A204.1 (cell line): ENCODE measurements around the gene SDF2.
"Not testable (repeated sequence)": the region's sequence is repeated elsewhere in the genome, so short reads cannot be mapped to it uniquely, and the experiment has no call there.

Source experiments
- FAIRE-seq: peaks from 2 replicates; lab custom pipeline; 2012; peaks lifted over from hg19 to GRCh38; lab: Jason Lieb, UNC

Gene SDF2

GRCh38 chr17:28684963-28685362 is 23.3 kb upstream of the SDF2 start:
- no peak for FAIRE-seq

GRCh38 chr17:28682655-28683054 is 20.9 kb upstream of the SDF2 start:
- FAIRE-seq = no peak

- no peak for FAIRE-seq
Observed at GRCh38 chr17:28675980-28676379, 14.3 kb upstream of the SDF2 start.

GRCh38 chr17:28675490-28675889 is 13.8 kb upstream of the SDF2 start:
- FAIRE-seq = no peak

GRCh38 chr17:28669918-28670317 is 8.2 kb upstream of the SDF2 start:
- no peak for FAIRE-seq

GRCh38 chr17:28667870-28668269 is 6.2 kb upstream of the SDF2 start:
- no peak for FAIRE-seq

GRCh38 chr17:28665994-28666393 is 4.3 kb upstream of the SDF2 start:
- FAIRE-seq = no peak

GRCh38 chr17:28663723-28664122 is 2.0 kb upstream of the SDF2 start:
- FAIRE-seq = no peak

GRCh38 chr17:28662527-28662829 is 772 bp upstream of the SDF2 start:
- FAIRE-seq = no peak

- not testable (repeated sequence) for FAIRE-seq
Observed at GRCh38 chr17:28659497-28659881, 2.2 kb downstream of the SDF2 start.

- FAIRE-seq = not testable (repeated sequence)
Observed at GRCh38 chr17:28658766-28659496, 2.8 kb downstream of the SDF2 start.

GRCh38 chr17:28658342-28658741 is 3.4 kb downstream of the SDF2 start:
- not testable (repeated sequence) for FAIRE-seq

- FAIRE-seq = no peak
Observed at GRCh38 chr17:28657756-28658155, 4.0 kb downstream of the SDF2 start.

GRCh38 chr17:28655160-28655559 is 6.5 kb downstream of the SDF2 start:
- no peak for FAIRE-seq

GRCh38 chr17:28648698-28649097 is 13.0 kb downstream of the SDF2 start:
- no peak for FAIRE-seq

GRCh38 chr17:28646039-28646754 is 15.5 kb downstream of the SDF2 start:
- no peak for FAIRE-seq

GRCh38 chr17:28645576-28645939 is 16.1 kb downstream of the SDF2 start:
- FAIRE-seq = no peak

- no peak for FAIRE-seq
Observed at GRCh38 chr17:28644787-28645575, 16.7 kb downstream of the SDF2 start, which contains the start of gene BLTP2. Gene BLTP2, minus strand, starts transcription at chr17:28645158. Its CDS starts 102 bp downstream, at chr17:28645056.

- FAIRE-seq = no peak
Observed at GRCh38 chr17:28643983-28644786, 17.5 kb downstream of the SDF2 start.

GRCh38 chr17:28641579-28641978 is 20.1 kb downstream of the SDF2 start:
- no peak for FAIRE-seq

GRCh38 chr17:28635506-28635905 is 26.2 kb downstream of the SDF2 start:
- no peak for FAIRE-seq

- no peak for FAIRE-seq
Observed at GRCh38 chr17:28634206-28634865, 27.4 kb downstream of the SDF2 start.
